Measurements from ENCODE around the gene TRPM6.
"Not testable (repeated sequence)": the region's sequence is repeated elsewhere in the genome, so short reads cannot be mapped to it uniquely, and the experiment has no call there.

TRPM6 gene, protein sequence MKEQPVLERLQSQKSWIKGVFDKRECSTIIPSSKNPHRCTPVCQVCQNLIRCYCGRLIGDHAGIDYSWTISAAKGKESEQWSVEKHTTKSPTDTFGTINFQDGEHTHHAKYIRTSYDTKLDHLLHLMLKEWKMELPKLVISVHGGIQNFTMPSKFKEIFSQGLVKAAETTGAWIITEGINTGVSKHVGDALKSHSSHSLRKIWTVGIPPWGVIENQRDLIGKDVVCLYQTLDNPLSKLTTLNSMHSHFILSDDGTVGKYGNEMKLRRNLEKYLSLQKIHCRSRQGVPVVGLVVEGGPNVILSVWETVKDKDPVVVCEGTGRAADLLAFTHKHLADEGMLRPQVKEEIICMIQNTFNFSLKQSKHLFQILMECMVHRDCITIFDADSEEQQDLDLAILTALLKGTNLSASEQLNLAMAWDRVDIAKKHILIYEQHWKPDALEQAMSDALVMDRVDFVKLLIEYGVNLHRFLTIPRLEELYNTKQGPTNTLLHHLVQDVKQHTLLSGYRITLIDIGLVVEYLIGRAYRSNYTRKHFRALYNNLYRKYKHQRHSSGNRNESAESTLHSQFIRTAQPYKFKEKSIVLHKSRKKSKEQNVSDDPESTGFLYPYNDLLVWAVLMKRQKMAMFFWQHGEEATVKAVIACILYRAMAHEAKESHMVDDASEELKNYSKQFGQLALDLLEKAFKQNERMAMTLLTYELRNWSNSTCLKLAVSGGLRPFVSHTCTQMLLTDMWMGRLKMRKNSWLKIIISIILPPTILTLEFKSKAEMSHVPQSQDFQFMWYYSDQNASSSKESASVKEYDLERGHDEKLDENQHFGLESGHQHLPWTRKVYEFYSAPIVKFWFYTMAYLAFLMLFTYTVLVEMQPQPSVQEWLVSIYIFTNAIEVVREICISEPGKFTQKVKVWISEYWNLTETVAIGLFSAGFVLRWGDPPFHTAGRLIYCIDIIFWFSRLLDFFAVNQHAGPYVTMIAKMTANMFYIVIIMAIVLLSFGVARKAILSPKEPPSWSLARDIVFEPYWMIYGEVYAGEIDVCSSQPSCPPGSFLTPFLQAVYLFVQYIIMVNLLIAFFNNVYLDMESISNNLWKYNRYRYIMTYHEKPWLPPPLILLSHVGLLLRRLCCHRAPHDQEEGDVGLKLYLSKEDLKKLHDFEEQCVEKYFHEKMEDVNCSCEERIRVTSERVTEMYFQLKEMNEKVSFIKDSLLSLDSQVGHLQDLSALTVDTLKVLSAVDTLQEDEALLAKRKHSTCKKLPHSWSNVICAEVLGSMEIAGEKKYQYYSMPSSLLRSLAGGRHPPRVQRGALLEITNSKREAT (N-terminal part only)

DNA sequence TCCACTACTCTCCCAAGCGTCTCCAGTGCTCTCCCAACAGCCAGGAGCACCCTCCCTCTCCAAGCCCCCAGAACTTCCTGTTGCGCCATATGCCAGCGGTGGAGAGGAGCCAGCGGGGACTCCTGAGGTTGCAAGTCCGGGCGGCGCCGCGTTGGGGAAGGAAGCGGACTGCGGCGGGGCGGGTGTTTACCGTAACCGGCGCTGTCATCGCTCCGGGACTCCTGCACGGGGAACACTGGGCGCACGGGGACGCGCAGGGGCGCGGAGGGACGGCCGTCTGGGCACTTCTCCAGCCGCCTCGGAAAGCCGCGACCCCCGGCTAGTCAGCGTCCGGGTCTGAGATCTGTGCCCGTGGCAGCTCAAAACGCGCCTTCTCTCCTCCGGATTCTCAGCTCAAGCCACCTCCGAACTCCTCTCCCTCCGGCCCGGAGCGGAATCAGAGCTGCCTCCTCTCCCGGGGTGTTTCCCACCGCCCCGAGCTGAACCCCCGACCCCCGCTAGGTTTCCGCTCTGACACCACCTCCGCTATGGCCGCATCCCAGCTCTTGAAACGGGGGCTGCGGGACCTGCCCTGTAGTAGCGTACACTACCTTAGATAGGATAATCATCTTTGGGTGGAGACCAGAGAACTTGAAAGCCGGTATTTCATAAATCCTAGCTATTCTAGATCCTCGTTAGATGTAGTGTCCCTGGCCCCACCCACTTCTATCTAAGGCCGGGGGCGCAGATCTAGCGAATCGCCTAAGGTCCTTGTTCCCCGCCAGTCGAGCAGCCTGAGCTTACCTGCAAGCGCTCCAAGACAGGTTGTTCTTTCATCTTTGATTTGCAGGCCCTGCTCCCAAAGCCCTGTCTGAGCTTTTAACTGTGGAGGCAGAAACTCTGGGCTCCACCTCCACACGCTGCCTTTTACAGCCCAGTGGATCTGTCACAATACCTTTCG is at the start of gene TRPM6:
Gene TRPM6 (minus strand): TSS at position 881 of the 940 bp plus-strand sequence. CDS start 65 bp downstream, at position 816.
- peak in 1 of 2 donors; percentile 18 for DNase-seq (ENCODE audit: low read depth in 2 of 2)

DNA sequence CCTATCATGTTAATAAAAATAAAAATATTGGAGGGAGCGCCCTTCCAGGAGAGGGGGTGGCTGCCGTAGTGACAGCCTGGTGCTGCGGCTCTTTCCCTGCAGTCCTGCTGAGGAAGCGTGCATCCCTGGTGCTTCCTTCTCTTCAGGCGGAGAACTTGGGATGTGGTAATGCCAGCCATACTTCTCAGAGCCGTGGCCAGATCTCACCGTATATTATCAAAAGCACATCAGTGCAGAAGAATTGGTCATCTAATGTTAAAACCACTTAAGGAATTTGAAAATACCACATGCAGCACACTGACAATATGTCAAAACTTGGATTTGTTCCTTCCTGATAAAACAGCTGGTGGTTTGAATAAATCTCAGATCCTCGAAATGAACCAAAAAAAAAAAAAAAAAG is 47.3 kb upstream of the TRPM6 start:
- no peak for DNase-seq (ENCODE audit: low read depth in 2 of 2)

DNA sequence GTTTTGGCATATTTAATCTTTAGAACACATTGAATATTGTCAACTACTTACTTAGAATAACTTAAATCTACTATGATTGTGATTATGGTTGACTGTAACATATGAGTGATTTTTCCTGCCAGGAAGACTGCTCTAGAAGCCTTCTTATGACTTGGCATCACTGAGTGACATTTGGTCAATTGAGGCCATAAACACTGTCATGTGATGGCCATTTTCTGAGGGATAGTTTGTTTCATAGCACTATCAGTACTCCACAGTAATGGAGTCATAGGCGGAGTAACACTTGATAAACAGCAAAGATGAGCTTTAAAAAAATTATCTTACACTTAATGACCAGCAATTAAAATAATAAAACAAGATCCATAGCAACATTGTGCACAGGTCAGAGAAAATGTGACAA is 34.0 kb upstream of the TRPM6 start:
- DNase-seq (ENCODE audit: low read depth in 2 of 2) = no peak

DNA sequence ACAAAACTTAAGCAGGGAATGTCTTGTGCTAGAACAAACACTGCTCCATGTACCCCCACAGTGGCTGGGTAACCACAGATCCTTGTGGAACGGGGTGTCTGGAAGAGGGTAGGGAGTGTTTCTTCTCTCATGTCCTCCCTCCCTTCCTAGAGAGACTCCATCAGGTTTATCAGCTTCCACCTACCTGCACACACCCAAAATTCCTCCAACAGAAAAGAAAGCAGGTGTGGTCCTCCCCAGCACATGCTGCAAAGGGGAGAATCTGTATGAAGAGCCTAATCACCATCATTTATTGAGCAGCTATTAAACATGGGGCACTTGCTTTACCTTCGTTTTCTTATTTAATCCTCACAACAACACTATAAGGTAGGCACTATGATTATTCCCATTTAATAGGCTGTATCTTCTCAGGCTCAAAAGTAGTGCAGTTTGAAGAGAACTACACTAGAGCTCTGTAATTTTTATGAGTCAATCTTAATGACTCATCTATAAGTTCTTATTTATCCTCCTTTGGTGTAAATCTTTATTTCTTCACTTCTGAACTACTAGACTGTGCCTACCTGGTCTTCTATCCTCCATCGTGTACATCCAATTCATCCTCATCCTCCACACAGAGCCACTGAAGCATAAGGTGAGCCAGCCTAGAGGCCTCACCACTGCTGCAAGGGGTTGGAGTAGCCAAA is 33.4 kb upstream of the TRPM6 start:
- DNase-seq (ENCODE audit: low read depth in 2 of 2) = no peak

DNA sequence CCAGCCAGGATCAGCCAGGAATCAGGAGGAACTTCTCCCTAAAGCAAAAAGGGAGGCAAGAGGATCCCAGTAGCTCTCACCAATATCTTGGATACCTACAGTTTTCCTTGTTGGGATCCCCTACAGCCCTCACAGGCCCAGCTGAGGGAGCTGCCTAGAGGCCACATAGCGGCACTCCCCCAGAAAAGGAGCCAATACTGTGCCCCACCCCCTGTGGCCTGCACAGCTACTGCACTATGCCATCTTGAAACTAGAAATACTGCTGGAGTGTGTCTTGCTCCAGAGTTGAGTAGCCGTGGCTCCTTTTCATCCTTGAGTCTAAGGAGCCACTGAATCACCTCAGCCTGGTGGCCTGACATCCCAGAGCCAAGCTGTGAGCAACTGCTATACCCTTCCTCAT is 22.3 kb upstream of the TRPM6 start:
- no peak for DNase-seq (ENCODE audit: low read depth in 2 of 2)

DNA sequence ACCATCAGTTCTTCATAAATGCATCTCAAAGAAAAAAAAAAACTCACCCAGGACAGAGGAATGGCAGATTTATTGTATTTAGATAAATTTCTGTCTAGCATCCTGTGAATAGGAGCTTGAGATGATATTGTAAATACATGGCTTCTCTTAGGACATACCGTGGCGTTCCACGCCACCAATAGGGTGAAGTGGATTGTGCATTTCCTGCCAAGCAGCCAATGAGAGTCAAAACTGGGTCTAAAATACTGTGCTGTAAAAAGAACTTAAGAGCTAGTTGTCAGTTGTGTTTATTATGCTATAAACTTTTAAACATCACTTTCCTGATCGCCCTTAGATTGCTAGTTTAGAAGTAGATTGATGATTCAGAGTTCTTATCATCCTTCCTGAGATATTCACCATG is 20.9 kb upstream of the TRPM6 start:
- DNase-seq (ENCODE audit: low read depth in 2 of 2) = no peak

DNA sequence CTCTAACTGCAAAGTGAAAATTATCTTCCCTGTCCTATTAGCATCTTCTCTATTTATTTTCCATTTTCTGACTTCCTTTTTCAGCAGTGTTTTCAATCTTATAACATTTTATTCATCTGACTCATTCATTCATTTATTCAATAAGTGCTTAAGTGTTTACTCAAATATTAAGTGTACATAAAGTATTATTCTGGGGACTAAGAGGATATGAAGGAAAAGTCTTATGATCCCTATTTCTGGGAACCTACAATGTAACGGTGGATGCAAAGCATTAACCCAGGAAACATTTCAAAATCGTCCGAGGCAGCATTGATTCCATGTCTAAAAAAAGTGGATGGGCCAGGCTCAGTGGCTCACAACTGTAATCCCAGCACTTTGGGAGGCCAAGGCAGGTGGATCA is 19.4 kb upstream of the TRPM6 start:
- no peak for DNase-seq (ENCODE audit: low read depth in 2 of 2)

DNA sequence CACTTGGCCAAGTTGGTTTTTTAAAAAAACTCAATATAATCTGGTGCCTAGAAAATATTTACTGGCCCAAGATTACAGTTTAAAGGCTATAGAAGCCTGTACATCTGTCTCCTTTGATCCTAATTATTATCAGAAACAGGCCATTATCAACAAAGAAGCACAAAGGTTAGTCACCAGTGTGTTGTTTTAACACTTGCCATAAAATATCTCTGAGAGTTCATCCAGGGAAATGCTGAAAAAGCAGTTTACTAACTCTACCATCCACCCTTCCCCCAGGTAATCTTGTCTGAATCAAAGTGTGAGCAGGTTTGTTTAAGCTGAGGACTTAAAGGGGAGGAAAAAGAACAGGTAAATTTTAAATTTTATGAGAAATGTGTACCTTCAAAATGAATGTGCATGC is 13.3 kb upstream of the TRPM6 start:
- DNase-seq (ENCODE audit: low read depth in 2 of 2) = no peak

DNA sequence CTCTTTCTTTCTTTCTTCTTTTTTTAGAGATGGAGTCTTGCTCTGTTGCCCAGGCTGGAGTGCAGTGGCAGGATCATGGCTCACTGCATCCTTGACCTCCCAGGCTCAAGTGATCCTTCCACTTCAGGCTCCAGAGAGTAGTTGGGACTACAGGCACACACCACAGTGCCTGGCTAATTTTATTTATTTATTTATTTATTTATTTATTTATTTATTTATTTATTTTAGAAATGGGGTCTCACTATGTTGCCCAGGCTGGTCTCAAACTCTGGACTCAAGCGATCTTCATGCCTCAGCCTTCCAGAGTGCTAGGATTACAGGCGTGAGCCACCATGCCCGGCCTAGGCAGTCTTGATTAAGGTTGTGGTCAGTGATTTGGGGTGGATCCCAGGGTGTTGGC is 728 bp upstream of the TRPM6 start:
- DNase-seq (ENCODE audit: low read depth in 2 of 2) = not testable (repeated sequence)

DNA sequence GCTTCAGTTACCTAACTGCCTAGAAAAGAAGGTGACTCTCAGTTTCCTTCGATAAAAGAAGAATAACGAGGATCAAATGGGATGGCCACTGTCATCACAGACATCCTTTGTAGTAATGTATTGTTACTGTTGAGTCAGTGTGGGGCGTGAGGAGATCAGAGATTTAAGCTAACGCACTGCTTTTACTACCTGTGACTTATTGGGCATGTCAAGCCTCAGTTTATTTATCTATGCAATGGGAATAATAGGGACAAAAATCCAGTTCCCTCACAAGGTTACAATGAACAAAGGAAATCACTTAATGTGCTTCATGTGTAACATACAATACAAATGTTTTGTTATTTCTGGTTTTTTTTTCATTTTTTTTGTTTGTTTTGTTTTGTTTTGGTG is 255 bp upstream of the TRPM6 start:
- DNase-seq (ENCODE audit: low read depth in 2 of 2) = no peak

DNA sequence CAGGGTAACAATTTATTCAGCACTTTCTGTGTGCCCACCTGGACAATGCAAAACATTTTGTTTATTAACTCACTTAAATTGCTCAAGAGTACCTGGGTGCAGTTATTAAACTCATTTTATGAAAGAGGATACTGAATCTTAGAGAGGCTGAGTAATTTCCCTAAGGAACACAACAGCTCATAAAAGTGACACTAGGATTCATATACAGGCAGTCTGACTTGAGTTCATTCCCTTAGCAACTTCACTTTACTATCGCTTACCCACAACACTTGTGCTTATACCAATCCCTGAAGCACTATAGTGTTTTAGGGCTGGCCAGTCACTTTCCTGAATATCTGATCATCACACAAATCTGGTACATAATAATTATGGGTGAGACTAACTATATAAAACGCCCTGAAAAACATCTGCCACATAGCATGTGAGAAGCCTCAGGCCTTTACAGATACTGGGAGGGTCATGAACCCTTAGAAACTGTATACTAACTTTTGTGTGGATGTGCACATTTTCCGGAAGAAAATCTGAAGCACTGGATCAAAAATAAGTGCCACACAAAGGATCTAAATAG is 11.3 kb downstream of the TRPM6 start:
- no peak for DNase-seq (ENCODE audit: low read depth in 2 of 2)

DNA sequence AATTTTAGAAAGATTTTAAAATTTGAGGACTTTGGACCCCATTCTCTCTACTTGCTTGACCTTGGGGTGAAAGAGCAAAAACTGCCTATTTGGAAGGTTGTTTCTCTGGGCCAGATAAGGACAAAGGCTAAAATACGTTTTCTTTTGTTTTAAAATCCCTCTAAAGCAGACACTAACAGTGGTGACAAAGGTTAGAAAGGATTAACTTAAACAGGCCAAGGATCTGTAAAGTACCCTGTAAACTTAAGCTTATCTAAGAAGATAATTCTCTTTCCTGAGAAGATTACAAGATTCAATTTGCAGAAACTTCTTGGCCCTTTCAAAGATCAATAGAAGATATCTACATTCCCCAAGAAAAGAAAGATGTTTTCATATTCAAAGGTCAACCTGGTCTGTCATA is 12.1 kb downstream of the TRPM6 start:
- DNase-seq (ENCODE audit: low read depth in 2 of 2) = no peak

DNA sequence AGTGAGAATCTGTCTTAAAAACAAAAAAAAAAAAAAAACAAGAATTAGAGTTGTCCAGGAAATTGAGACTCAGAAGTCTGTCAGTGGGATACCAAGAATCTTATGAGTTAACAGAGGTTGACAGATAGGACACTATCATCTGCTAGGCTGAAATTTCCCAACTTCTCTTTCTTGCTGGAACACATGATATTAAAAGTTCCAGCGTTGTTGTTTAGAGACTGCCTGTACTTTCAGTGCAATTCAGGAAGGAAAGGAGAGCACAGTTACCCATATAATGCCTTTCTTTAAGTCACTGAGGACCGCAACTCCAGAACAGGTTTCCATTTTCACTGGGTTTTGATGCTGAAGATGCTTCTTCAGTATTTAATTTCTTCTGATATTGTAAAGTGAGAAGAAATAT is 13.5 kb downstream of the TRPM6 start:
- DNase-seq (ENCODE audit: low read depth in 2 of 2) = no peak

DNA sequence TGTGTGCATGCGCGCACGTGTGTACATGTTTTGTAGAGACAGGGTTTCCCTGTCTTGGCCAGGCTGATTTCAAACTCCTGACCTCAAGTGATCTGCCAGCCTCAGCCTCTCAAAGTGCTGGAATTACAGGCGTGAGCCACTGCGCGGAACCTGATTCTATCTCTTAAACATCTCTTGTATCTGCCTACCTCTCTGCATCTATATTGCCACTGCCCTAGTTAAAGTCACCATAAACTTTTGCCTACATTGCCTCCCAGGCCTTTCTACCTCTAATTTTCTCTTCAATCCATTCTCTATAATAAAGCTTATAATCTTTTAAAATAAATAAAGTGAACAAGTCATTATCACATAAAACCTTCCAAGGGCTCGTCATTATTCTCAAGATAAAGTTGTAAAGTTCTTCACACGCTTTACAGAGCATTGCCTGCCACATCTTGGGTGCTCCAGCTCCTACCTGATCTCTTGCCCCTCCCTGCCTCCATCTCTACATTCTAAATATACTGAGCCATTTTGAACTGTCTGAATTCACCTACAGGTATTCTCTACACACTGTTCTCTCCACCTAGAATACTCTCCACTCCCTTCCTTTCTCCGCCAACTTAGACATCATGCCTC is 15.0 kb downstream of the TRPM6 start:
- no peak for DNase-seq (ENCODE audit: low read depth in 2 of 2)

DNA sequence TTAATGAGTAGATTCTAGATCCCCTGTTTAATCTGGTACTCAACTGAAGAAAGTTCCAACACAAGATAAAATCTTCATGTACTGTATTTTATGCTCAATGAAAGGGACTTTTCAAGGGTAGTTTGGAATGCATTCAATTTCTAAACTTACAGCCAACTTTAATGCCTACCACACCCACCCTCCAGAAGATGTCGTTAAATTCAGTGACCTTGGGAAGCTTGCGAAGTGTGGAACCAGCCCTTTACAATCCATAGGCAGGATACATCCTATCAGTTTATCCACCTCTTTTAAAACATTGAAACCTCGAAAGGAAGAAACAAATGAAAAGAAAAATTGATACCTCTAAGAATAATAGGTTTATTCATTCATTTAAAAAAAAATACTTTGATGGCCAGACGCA is 20.2 kb downstream of the TRPM6 start:
- DNase-seq (ENCODE audit: low read depth in 2 of 2) = no peak

DNA sequence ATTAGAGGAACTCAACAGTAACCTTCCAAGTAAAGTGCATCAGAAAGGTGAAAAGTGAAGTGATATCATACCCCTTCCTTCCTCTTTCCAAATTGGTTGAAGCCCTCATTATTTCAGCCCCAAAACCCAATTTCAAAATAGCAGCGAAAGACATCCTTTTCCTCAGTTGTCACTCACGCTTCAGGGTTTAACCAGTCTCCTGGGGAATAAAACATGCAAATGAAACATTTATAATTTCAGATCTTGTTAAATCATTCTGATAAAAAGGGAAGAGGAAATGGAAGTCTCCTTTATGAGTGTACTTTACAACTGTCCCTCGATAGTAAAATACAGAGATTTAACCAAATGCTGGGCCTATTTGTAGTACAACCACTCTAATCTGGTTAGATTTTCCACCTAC is 22.5 kb downstream of the TRPM6 start:
- no peak for DNase-seq (ENCODE audit: low read depth in 2 of 2)

DNA sequence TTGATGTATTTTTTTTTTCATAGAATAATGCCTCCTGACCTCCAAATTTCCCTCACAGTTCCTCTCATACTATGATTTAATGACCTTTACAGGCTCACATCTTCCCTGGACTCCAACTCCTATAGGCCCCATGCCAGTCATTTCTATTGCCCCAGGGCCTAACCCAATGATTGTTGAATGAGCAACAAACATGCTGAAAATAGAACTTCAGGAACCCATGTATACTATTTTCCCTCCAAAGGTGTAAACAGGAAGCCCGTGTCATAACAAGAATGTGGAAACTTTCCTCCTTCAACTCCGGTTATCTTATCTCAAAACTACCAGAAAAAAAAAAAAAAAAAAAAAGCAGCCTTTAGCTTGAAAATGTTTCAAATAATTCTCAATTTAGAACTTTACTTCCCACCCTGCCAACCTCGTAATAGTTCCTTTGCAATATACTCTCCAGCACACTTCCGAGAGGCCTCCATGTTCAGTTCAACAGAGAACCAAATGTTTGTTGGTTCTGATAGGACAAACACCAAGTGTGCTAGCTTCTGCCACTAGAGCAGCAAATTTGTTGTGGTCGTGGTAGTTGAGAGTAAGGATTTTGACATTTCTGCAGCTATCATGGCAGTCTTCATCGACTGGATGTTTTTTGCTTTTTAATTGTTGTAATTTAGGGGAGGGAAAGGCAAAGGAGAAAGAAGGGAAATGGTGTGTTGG is 25.8 kb downstream of the TRPM6 start:
- no peak for DNase-seq (ENCODE audit: low read depth in 2 of 2)

DNA sequence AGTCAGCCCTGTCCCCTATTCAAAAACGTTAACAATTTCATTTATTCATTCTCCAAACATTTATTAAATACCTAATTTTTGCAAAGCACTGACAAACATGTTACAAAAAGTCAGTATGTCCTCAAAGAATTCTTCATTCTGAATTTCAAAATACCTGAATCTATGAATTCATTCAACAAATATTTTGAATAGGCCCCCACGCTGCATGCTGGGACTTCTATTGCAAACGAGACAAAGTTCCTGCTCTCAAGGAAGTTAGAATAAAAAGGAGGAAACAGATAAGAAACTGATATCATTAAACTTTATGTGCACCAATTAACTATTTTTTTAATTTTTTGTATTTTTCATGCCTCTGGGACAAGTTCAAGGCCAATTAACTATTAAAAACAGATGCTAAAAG is 26.6 kb downstream of the TRPM6 start:
- no peak for DNase-seq (ENCODE audit: low read depth in 2 of 2)

DNA sequence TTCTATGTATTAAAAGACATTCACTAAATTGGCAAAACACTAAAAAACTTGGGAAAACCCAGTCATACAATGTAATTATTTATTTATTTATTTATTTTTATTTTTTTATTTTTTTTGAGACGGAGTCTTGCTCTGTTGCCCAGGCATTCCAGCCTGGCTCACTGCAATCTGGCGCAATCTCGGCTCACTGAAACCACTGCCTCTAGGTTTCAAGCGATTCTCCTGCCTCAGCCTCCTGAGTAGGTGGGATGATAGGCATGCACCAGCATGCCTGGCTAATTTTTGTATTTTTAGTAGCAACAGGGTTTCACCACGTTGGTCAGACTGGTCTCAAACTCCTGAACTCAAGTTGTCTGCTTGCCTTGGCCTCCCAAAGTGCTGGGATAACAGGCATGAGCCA is 27.5 kb downstream of the TRPM6 start:
- not testable (repeated sequence) for DNase-seq (ENCODE audit: low read depth in 2 of 2)
